CD4-positive, alpha-beta T cell (primary cell): ENCODE results near the gene OR2T12. TPM values are rescaled to one million over a fixed set of nuclear protein-coding genes. Genes with fewer than 3 reads are reported as not detected.
"Not testable (repeated sequence)": the region's sequence is repeated elsewhere in the genome, so short reads cannot be mapped to it uniquely, and the experiment has no call there.

Experiments used
- ATAC-seq: fragments of 200-7000 bp; cut with Tn5 transposase; one replicate; pipeline ENCODE4 v1.10.0; 2022; ENCODE audit warnings: mild to moderate bottlenecking; ENCODE audit not compliant: poor library complexity
- CTCF ChIA-PET: fragments of 350-600 bp; sonication (Branson Sonifier 250); formaldehyde crosslinking; loops from one replicate; lab custom pipeline; 2021; ENCODE audit warnings: antibody characterized with exemption, inconsistent platforms; lab: Charles Lee
- POLR2A ChIA-PET: fragments of 350-600 bp; sonication (Branson Sonifier 250); formaldehyde crosslinking; loops from one replicate; lab custom pipeline; 2021; ENCODE audit warnings: antibody characterized with exemption, inconsistent platforms; lab: Charles Lee
- DNase-seq, 14 experiments: peaks; one replicate each; pipeline ENCODE4 v3.0.0-alpha.2; 2013 to 2020; ENCODE audit warnings: mixed read lengths in 2 of 14
- H3K27ac ChIP-seq, 2 donors: one replicate each; pipeline versions ENCODE4 v1.5.1 to v1.7.0; 2013; ENCODE audit warnings: low read length in 2 of 2, low read depth in 1 of 2, mild to moderate bottlenecking in 1 of 2
- H3K27me3 ChIP-seq, 2 experiments: 1 replicate in 1 of 2; 2 replicates in 1 of 2; pipeline versions ENCODE4 v1.6.1 to v1.7.0; 2013; ENCODE audit warnings: low read length in 2 of 2, control low read depth in 1 of 2, mild to moderate bottlenecking in 1 of 2, moderate library complexity in 1 of 2; ENCODE audit not compliant: insufficient read depth in 2 of 2, control insufficient read depth in 1 of 2
- H3K36me3 ChIP-seq: one replicate; pipeline ENCODE4 v1.6.1; 2013; ENCODE audit warnings: low read length, control low read depth; ENCODE audit not compliant: insufficient read depth
- H3K4me1 ChIP-seq: one replicate; pipeline ENCODE4 v1.6.1; 2013; ENCODE audit warnings: low read length, control low read depth; ENCODE audit not compliant: insufficient read depth
- H3K4me3 ChIP-seq: one replicate; pipeline ENCODE4 v1.5.1; 2013; ENCODE audit warnings: mild to moderate bottlenecking, low read length, moderate library complexity
- H3K9me3 ChIP-seq, 2 experiments: 1 replicate in 1 of 2; 2 replicates in 1 of 2; pipeline versions ENCODE4 v1.6.1 to v1.7.0; 2013; ENCODE audit warnings: low read length in 2 of 2, mild to moderate bottlenecking in 2 of 2, control low read depth in 1 of 2, moderate library complexity in 1 of 2; ENCODE audit not compliant: control insufficient read depth in 1 of 2, insufficient read depth in 1 of 2
- H3K27ac Mint-ChIP-seq: one replicate; pipeline ENCODE4 v1.8.0; 2020; ENCODE audit warnings: mixed read lengths
- H3K27me3 Mint-ChIP-seq: one replicate; pipeline ENCODE4 v1.8.0; 2021; ENCODE audit warnings: mixed read lengths
- H3K36me3 Mint-ChIP-seq: one replicate; pipeline ENCODE4 v1.8.0; 2021; ENCODE audit warnings: low read depth, mixed read lengths
- H3K4me1 Mint-ChIP-seq: one replicate; pipeline ENCODE4 v1.8.0; 2021; ENCODE audit warnings: low read depth, mixed read lengths
- H3K4me3 Mint-ChIP-seq: one replicate; pipeline ENCODE4 v1.8.0; 2020; ENCODE audit warnings: mild to moderate bottlenecking, mixed read lengths
- H3K9me3 Mint-ChIP-seq: one replicate; pipeline ENCODE4 v1.8.0; 2020; ENCODE audit warnings: mixed read lengths
- intact Hi-C, 2 experiments: fragments of 100-400 bp; cut with DNase I in 1 of 2; cut with micrococcal nuclease in 1 of 2; formaldehyde crosslinking; loops; one replicate each; pipeline versions ENCODE4 v1.15.1 to v1.9.0; 2023 to 2025; cut with DNase I, micrococcal nuclease
- total RNA-seq, 174 experiments: library from RNA in 2 of 174; stranded (reverse) in 2 of 174; gene quantifications; one replicate each; pipeline ENCODE4 v1.2.3 and lab custom pipeline; 2021 to 2026
- TF ChIP-seq, protein P1 (sequence below): fragments of 200-600 bp; IDR thresholded peaks from one replicate; pipeline ENCODE4 v1.8.0; 2022; ENCODE audit warnings: antibody characterized with exemption, mild to moderate bottlenecking

The OR2T12 gene
- total RNA-seq, 2 experiments from 2014 or later: not detected

DNA sequence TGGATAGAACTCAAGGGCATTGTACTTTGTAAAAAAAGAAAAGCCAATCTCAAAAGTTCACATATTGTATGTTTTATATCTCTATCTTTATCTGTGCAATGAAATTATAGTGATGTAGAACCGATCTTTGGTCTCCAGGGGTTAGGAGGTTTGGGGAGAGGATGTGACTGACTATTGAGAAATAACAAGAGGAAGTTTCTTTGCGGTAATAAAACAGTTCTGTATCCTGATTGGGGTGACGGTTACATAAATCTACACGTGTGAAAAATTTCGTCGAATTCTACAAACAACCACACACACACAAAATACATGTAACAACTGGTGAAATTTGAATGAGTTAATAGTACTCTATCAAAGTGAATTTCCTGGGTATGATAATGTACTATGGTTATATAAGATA is 14.8 kb downstream of the OR2T12 start:
- peaks cover 5% of the 10 kb centered on the region for H3K27me3 Mint-ChIP-seq
- Histone ChIP-seq H3K4me1 (no peaks in the 10 kb centered on the region), H3K27ac (no peak overlapping the region), H3K9me3 (no peaks in the 10 kb centered on the region), H3K4me3 (no peak overlapping the region), H3K36me3 (no peaks in the 10 kb centered on the region), H3K27me3 (no peaks in the 10 kb centered on the region)
- DNase-seq: no peak
- H3K4me3 Mint-ChIP-seq: no peak overlapping the region
- no peak for ATAC-seq
- H3K9me3 Mint-ChIP-seq: no peaks in the 10 kb centered on the region
- CTCF ChIA-PET: no interaction called here
- TF ChIP-seq, protein P1, sequence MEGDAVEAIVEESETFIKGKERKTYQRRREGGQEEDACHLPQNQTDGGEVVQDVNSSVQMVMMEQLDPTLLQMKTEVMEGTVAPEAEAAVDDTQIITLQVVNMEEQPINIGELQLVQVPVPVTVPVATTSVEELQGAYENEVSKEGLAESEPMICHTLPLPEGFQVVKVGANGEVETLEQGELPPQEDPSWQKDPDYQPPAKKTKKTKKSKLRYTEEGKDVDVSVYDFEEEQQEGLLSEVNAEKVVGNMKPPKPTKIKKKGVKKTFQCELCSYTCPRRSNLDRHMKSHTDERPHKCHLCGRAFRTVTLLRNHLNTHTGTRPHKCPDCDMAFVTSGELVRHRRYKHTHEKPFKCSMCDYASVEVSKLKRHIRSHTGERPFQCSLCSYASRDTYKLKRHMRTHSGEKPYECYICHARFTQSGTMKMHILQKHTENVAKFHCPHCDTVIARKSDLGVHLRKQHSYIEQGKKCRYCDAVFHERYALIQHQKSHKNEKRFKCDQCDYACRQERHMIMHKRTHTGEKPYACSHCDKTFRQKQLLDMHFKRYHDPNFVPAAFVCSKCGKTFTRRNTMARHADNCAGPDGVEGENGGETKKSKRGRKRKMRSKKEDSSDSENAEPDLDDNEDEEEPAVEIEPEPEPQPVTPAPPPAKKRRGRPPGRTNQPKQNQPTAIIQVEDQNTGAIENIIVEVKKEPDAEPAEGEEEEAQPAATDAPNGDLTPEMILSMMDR: no peak
- H3K4me1 Mint-ChIP-seq: no peaks in the 10 kb centered on the region
- H3K27ac Mint-ChIP-seq: no peak overlapping the region
- H3K36me3 Mint-ChIP-seq: no peaks in the 10 kb centered on the region
- POLR2A ChIA-PET: no interaction called here
- intact Hi-C loops: no loop called here

DNA sequence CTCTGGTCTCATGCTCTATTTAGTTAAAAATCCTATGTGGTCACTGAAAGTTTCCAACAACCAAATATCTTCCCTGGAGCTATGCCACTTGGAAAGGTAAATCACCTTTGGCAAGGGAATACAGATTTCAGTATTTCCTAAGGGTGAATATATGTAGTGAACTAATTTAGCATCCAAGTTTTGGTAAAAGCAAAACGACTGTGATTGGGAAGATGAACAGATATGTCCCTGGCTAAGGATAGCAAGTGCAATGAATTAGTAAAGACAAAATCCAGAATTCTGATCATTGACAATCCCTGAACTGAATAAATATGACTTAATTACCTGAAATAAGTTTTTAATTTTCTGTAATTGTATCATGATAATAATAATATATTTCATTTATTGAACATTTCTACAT is 25.3 kb downstream of the OR2T12 start, which contains the start of gene OR2T33:
TSS of gene OR2T33 (minus strand) at position 101 of the 400 bp plus-strand sequence. CDS start 4,162 bp downstream, outside the sequence.
- ChIA-PET CTCF (no interaction called here), POLR2A (interaction anchor here (0.6 kb wide), 1 partner anchor 408 kb away, joined by 3 read pairs; no protein-coding TSS in a partner anchor)
- no peaks in the 10 kb centered on the region for H3K4me1 ChIP-seq
- DNase-seq (no peak), ATAC-seq (no peak)
- no peak within 1 kb of the TSS for H3K27ac Mint-ChIP-seq
- TF ChIP-seq, protein P1: no peak
- H3K4me3 Mint-ChIP-seq: no peak within 1 kb of the TSS
- no peaks in the 10 kb centered on the region for H3K4me1 Mint-ChIP-seq
- H3K27me3 ChIP-seq: no peaks in the 10 kb centered on the region
- no peak within 1 kb of the TSS for H3K27ac ChIP-seq
- H3K4me3 ChIP-seq: no peak within 1 kb of the TSS
- no peaks in the 10 kb centered on the region for H3K9me3 ChIP-seq
- intact Hi-C loops: no loop called here
- no peaks in the 10 kb centered on the region for H3K9me3 Mint-ChIP-seq
- H3K36me3 ChIP-seq: no peaks in the 10 kb centered on the region
- H3K36me3 Mint-ChIP-seq: no peaks in the 10 kb centered on the region
- no peaks in the 10 kb centered on the region for H3K27me3 Mint-ChIP-seq

DNA sequence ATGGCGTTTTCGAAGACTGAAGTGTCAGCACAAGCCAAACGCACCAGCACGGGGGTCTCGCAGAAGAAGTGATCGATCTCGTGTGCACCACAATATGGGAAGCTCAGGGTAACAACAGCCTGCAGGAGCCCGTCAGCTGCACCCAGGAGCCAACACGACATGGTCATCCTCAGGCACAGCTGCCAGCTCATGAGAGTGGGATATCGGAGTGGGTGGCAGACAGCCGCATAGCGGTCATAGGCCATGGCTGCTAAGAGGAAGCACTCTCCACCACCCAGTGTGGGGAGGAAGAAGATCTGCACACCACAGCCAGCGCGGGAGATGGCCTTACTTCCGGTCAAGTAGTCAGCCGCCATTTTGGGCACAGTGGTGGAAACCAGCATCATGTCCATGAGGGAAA is 30.0 kb downstream of the OR2T12 start:
- intact Hi-C loops, H3K9me3 Mint-ChIP-seq, H3K9me3 ChIP-seq, H3K27ac Mint-ChIP-seq, DNase-seq, H3K27me3 Mint-ChIP-seq, CTCF ChIA-PET, H3K4me1 Mint-ChIP-seq, H3K36me3 Mint-ChIP-seq, H3K27me3 ChIP-seq, H3K4me1 ChIP-seq, H3K4me3 Mint-ChIP-seq, POLR2A ChIA-PET, H3K27ac ChIP-seq, H3K4me3 ChIP-seq, ATAC-seq, H3K36me3 ChIP-seq: not testable (repeated sequence)

DNA sequence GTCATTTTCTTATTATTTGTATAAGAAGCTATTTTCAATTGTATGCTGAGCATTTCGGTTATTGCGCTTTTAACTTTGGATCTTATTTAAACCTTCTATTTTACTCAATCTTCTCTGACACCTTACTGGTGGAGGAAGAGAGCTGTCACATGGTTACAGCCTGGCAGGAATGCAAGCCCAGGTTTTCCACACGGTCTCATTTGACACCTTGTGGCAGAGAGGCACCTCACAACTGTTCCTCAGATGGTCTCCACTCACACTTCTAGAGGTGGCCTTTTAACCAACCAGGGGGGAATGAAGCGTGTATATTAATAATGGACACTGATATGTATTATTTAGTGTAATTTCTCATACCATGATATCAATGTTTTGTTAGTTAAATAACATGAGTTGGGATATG is 35.0 kb downstream of the OR2T12 start:
- TF ChIP-seq, protein P1: no peak
- Mint-ChIP-seq H3K4me3 (no peak overlapping the region), H3K27ac (no peak overlapping the region), H3K27me3 (peaks cover 4% of the 10 kb centered on the region), H3K4me1 (no peaks in the 10 kb centered on the region), H3K36me3 (no peaks in the 10 kb centered on the region), H3K9me3 (peaks cover 5% of the 10 kb centered on the region)
- no peak for DNase-seq
- POLR2A ChIA-PET: no interaction called here
- no peak overlapping the region for H3K4me3 ChIP-seq
- H3K4me1 ChIP-seq: no peaks in the 10 kb centered on the region
- no peaks in the 10 kb centered on the region for H3K36me3 ChIP-seq
- no peak for ATAC-seq
- H3K9me3 ChIP-seq: no peaks in the 10 kb centered on the region
- intact Hi-C loops: no loop called here
- no peak overlapping the region for H3K27ac ChIP-seq
- H3K27me3 ChIP-seq: no peaks in the 10 kb centered on the region
- CTCF ChIA-PET: no interaction called here

DNA sequence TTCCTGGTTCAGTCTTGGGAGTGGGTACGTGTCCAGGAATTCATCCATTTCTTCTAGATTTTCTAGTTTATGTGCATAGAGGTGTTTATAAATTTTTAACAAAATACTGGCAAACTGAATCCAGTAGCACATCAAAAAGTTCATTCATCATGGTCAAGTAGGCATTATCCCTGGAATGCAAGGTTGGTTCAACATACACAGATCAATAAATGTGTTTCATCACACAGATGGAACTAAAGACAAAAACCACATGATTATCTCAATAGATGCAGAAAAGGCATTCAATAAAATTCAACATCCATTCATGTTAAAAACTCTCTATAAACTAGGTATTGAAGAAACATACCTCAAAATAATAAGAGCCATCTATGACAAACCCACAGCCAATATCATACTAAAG is 43.9 kb downstream of the OR2T12 start:
- H3K4me3 Mint-ChIP-seq, H3K27me3 ChIP-seq, H3K4me3 ChIP-seq, H3K36me3 Mint-ChIP-seq, H3K27me3 Mint-ChIP-seq, H3K9me3 ChIP-seq, ATAC-seq, CTCF ChIA-PET, H3K4me1 Mint-ChIP-seq, POLR2A ChIA-PET, H3K36me3 ChIP-seq, H3K4me1 ChIP-seq, intact Hi-C loops, H3K27ac Mint-ChIP-seq, H3K27ac ChIP-seq, DNase-seq: not testable (repeated sequence)
- H3K9me3 Mint-ChIP-seq: peaks cover 12% of the 10 kb centered on the region
